ENCODE data around the gene PTMA. TPM values are rescaled to one million over a fixed set of nuclear protein-coding genes. Genes with fewer than 3 reads are reported as not detected.

Gene PTMA
- total RNA-seq, 1 experiment from 2014 or later = 2,752 TPM

DNA sequence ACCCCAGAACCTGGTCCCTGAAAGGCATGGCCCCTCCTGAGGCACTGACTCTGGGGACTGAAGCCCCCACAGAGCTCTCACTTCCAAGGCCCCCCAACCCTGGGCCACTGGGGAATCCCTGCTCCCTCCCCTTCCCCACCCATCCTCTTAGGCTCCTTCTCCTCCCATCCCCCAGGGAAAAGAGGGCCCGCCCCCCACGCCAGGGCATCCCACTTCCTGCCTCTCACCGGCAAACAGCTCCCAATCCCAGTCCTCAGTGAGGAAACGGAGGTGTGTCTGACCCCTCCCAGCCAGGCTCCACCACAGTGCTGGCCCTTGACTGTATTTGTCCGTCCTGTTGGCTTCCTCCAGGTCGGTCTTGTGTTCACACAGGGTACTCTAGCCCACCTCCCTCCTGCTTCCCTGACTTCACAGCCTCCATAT is 35.0 kb upstream of the PTMA start (continued):
- no peak for TF ChIP-seq EGR1 (IDR thresholded peaks at IDR 0.05; ENCODE audit: low read depth)
- TF ChIP-seq YY1 (IDR thresholded peaks at IDR 0.05; ENCODE audit: extremely low read depth, insufficient replicate concordance, low read depth, low read length) = peak; percentile 29

DNA sequence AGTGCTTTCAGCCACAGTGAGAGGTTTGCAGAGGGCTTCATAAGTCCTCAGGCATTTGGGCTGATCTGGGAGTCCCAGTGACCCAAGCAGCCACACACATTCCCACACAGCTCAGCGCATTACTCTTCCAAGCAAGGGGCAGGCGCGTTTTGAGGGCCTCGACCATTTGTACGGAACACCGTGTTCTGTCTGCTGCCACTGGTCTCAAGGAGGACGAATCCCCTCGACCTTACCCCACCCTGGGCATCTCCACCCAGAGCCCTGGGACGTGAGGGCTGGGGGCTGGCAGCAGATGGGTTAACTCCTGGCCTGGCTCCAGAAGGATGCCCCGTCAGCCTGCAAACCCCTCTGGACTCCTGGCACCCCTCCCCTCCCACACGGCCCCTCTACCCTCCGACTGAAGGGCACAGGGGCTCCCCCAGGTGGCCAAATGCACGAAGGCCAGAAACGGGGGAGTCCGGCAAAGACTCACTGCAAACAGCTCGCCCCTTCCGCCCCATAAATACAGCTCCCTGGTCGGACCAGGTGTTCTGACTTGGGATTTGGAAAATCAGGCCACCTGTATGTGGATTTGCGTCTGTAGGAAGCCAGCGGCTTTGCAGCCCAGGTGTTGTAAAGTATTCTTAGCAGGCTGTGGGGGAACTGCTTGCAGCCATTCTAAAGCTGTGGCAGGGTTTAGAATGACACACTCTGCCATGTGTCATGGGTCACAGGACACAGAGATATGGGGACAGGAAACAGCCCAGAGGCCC is 33.6 kb upstream of the PTMA start:
- CTCF ChIA-PET = interaction anchor here (0.6 to 7.8 kb wide), 23 partner anchors 8 to 157 kb away, joined by 3 to 185 read pairs (median 5); partner anchors contain the start of gene PTMA
- Histone ChIP-seq H3K9ac (ENCODE audit: low read length) (peak overlapping the region; percentile 88), H3K4me3 (replicated peaks in 1 of 2; ENCODE audit: low read depth in 1 of 2, low read length in 2 of 2) (peak overlapping the region; percentile 48 to 63)

More for the DNA sequence above, 33.6 kb upstream of the PTMA start:
- ChIA-PET POLR2A (interaction anchor here (0.8 to 7.4 kb wide), 13 partner anchors 8 to 73 kb away, joined by 3 to 97 read pairs (median 4); partner anchors contain the start of gene PTMA), RAD21 (ENCODE audit: low non-redundant PET in 1 of 2, low total read pairs in 2 of 2, uncharacterized antibody in 2 of 2, unreplicated experiment in 2 of 2) (interaction anchor here (0.8 to 2.3 kb wide), 7 partner anchors 27 to 64 kb away, joined by 3 to 11 read pairs (median 3); no protein-coding TSS in a partner anchor)
- no peaks in the 10 kb centered on the region for H3K79me2 ChIP-seq (ENCODE audit: insufficient read depth, low read length)
- no peaks in the 10 kb centered on the region for H3K27me3 ChIP-seq (ENCODE audit: insufficient read depth, low read length)
- peak overlapping the region; percentile 85 for H3K4me2 ChIP-seq (ENCODE audit: low read length)
- H3K36me3 ChIP-seq (ENCODE audit: control insufficient read depth in 1 of 2, insufficient read depth in 2 of 2, low read length in 2 of 2) = no peaks in the 10 kb centered on the region
- peaks cover 52 to 85% of the 10 kb centered on the region in 2 experiments for H3K4me1 ChIP-seq (ENCODE audit: control insufficient read depth in 1 of 2, insufficient read depth in 2 of 2, low read length in 2 of 2)
- H3K27ac ChIP-seq (ENCODE audit: low read depth, low read length) = peak overlapping the region; percentile 93
- TF ChIP-seq SP1 (IDR thresholded peaks at IDR 0.05; ENCODE audit: low read depth) (no peak), YY1 (IDR thresholded peaks at IDR 0.05; ENCODE audit: extremely low read depth, insufficient replicate concordance, low read depth, low read length) (peak; percentile 62), TCF7L2 (IDR thresholded peaks at IDR 0.05; ENCODE audit: borderline replicate concordance, extremely low read depth, insufficient read depth, insufficient read length) (no peak), ZFX (IDR thresholded peaks at IDR 0.05) (no peak), EGR1 (IDR thresholded peaks at IDR 0.05; ENCODE audit: low read depth) (no peak), FOSL1 (IDR thresholded peaks at IDR 0.05; ENCODE audit: low read depth) (no peak), CEBPB (IDR thresholded peaks at IDR 0.05; ENCODE audit: low read depth) (no peak), SIN3A (IDR thresholded peaks at IDR 0.05; ENCODE audit: low read depth) (no peak), EZH2 (IDR thresholded peaks at IDR 0.05) (no peak)
- TF ChIP-seq, protein P1, sequence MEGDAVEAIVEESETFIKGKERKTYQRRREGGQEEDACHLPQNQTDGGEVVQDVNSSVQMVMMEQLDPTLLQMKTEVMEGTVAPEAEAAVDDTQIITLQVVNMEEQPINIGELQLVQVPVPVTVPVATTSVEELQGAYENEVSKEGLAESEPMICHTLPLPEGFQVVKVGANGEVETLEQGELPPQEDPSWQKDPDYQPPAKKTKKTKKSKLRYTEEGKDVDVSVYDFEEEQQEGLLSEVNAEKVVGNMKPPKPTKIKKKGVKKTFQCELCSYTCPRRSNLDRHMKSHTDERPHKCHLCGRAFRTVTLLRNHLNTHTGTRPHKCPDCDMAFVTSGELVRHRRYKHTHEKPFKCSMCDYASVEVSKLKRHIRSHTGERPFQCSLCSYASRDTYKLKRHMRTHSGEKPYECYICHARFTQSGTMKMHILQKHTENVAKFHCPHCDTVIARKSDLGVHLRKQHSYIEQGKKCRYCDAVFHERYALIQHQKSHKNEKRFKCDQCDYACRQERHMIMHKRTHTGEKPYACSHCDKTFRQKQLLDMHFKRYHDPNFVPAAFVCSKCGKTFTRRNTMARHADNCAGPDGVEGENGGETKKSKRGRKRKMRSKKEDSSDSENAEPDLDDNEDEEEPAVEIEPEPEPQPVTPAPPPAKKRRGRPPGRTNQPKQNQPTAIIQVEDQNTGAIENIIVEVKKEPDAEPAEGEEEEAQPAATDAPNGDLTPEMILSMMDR (IDR thresholded peaks at IDR 0.05 in 2 of 3, conservative IDR thresholded peaks at IDR 0.05 in 1 of 3; ENCODE audit: borderline replicate concordance in 1 of 3, insufficient read depth in 1 of 3, low read depth in 2 of 3, low read length in 2 of 3) = peak in 2 of 3 experiments; percentile 91 to 92; a peak in 4 of 6 replicates
- H3K9me3 ChIP-seq (ENCODE audit: control insufficient read depth in 1 of 2, insufficient read depth in 1 of 2, low read depth in 1 of 2, low read length in 2 of 2) = no peaks in the 10 kb centered on the region
- ATAC-seq (peak; percentile 33), DNase-seq (ENCODE audit: low read depth, low spot score) (no peak)
- H3K9me2 ChIP-seq (ENCODE audit: insufficient read depth) = no peaks in the 10 kb centered on the region
- intact Hi-C loops (cut with micrococcal nuclease) = loop anchor here (5.0 kb wide), 1 partner anchor 113 kb away; the partner anchor contains the start of gene COPS7B
- BruUV-seq (replicated peaks) = no TSS peak
- no peaks in the 10 kb centered on the region for H4K20me1 ChIP-seq (ENCODE audit: insufficient read depth)
- no peak overlapping the region for H2AFZ ChIP-seq (ENCODE audit: low read depth, low read length, poor library complexity, severe bottlenecking)
